HCT116 (cell line): ENCODE data around the gene ENTREP1. TPM values are rescaled to one million over a fixed set of nuclear protein-coding genes. Genes with fewer than 3 reads are reported as not detected.

ENCODE experiments used
- ATAC-seq: fragments of 200-7000 bp; cut with Tn5 transposase; 2 replicates; pipeline ENCODE4 v1.9.1; 2020; ENCODE audit warnings: mild to moderate bottlenecking, moderate library complexity
- BruUV-seq: library from RNA; stranded (reverse); fragments of 400-500 nt; replicated peaks from 2 replicates; lab custom pipeline; 2021; lab: Mats Ljungman, UMichigan
- CTCF ChIA-PET: fragments of 300-600 bp; sonication (Branson Sonifier 250); formaldehyde crosslinking; loops from one replicate; lab custom pipeline; 2021; ENCODE audit warnings: antibody characterized with exemption; lab: Charles Lee
- POLR2A ChIA-PET: fragments of 300-600, 350-600 bp; sonication (Branson Sonifier 250); formaldehyde crosslinking; loops from one replicate; lab custom pipeline; 2021; ENCODE audit warnings: antibody characterized with exemption; lab: Charles Lee
- RAD21 ChIA-PET, 2 experiments: fragments of 300-600 bp; sonication (Branson Sonifier 250); formaldehyde crosslinking; loops; one replicate each; lab custom pipeline; 2023; ENCODE audit warnings: low total read pairs in 2 of 2; ENCODE audit not compliant: uncharacterized antibody in 2 of 2, unreplicated experiment in 2 of 2, low non-redundant PET in 1 of 2; lab: Charles Lee
- DNase-seq: peaks from one replicate; pipeline ENCODE4 v3.0.0-alpha.2; 2010; ENCODE audit warnings: low read depth, low spot score
- H2AFZ ChIP-seq: fragments of 200-600 bp; shearing (Covaris generic), sonication (generic); 2 replicates; pipeline ENCODE4 v1.6.1; 2017; ENCODE audit warnings: low read depth, mixed run types, mixed read lengths, antibody characterized with exemption, low read length; ENCODE audit not compliant: poor library complexity, severe bottlenecking
- H3K27ac ChIP-seq: 2 replicates; pipeline ENCODE4 v1.5.1; 2012; ENCODE audit warnings: low read depth, low read length
- H3K27me3 ChIP-seq: fragments of 200-600 bp; sonication (generic); 2 replicates; pipeline ENCODE4 v1.6.1; 2016; ENCODE audit warnings: mixed run types, low read length, mixed read lengths; ENCODE audit not compliant: insufficient read depth
- H3K36me3 ChIP-seq, 2 experiments: fragments of 200-500 bp in 1 of 2; fragments of 200-600 bp in 1 of 2; sonication (Bioruptor generic) in 1 of 2; sonication (generic) in 1 of 2; 2 replicates each; pipeline versions ENCODE4 v1.5.1 to v1.6.1; 2014 to 2016; ENCODE audit warnings: low read length in 2 of 2, inconsistent platforms in 1 of 2, mixed read lengths in 1 of 2, mixed run types in 1 of 2; ENCODE audit not compliant: insufficient read depth in 2 of 2, control insufficient read depth in 1 of 2
- H3K4me1 ChIP-seq, 2 experiments: fragments of 200-600 bp in 1 of 2; sonication (generic) in 1 of 2; 2 replicates each; pipeline versions ENCODE4 v1.5.1 to v1.6.1; 2012 to 2017; ENCODE audit warnings: low read length in 2 of 2, inconsistent platforms in 1 of 2, mild to moderate bottlenecking in 1 of 2, mixed read lengths in 1 of 2, mixed run types in 1 of 2, moderate library complexity in 1 of 2; ENCODE audit not compliant: insufficient read depth in 2 of 2, control insufficient read depth in 1 of 2
- H3K4me2 ChIP-seq: fragments of 200-600 bp; sonication (generic); 2 replicates; pipeline ENCODE4 v1.6.1; 2017; ENCODE audit warnings: mixed run types, low read length, mixed read lengths
- H3K4me3 ChIP-seq, 2 experiments: fragments of 200-600 bp in 1 of 2; sonication (generic) in 1 of 2; replicated peaks in 1 of 2; 2 replicates each; pipeline ENCODE4 v1.5.1; 2011 to 2016; ENCODE audit warnings: low read length in 2 of 2, control low read depth in 1 of 2, low read depth in 1 of 2, mild to moderate bottlenecking in 1 of 2, mixed read lengths in 1 of 2, mixed run types in 1 of 2
- H3K79me2 ChIP-seq: fragments of 200-600 bp; sonication (generic); 2 replicates; pipeline ENCODE4 v1.6.1; 2017; ENCODE audit warnings: mild to moderate bottlenecking, mixed run types, low read length, moderate library complexity, mixed read lengths; ENCODE audit not compliant: insufficient read depth
- H3K9ac ChIP-seq: fragments of 200-600 bp; sonication (generic); 2 replicates; pipeline ENCODE4 v1.6.1; 2016; ENCODE audit warnings: low read length, mixed read lengths
- H3K9me2 ChIP-seq: fragments of 200-600 bp; sonication (generic), shearing (Covaris generic); 2 replicates; pipeline ENCODE4 v1.6.1; 2017; ENCODE audit warnings: mixed run types, mild to moderate bottlenecking, moderate library complexity; ENCODE audit not compliant: insufficient read depth
- H3K9me3 ChIP-seq, 2 experiments: fragments of 200-500 bp in 1 of 2; fragments of 200-600 bp in 1 of 2; sonication (Bioruptor generic) in 1 of 2; sonication (generic) in 1 of 2; 2 replicates each; pipeline ENCODE4 v1.6.1; 2014 to 2017; ENCODE audit warnings: low read length in 2 of 2, mixed read lengths in 2 of 2, inconsistent platforms in 1 of 2, low read depth in 1 of 2, mild to moderate bottlenecking in 1 of 2, mixed run types in 1 of 2, moderate library complexity in 1 of 2; ENCODE audit not compliant: control insufficient read depth in 1 of 2, insufficient read depth in 1 of 2
- H4K20me1 ChIP-seq: fragments of 200-600 bp; sonication (generic), shearing (Covaris generic); 2 replicates; pipeline ENCODE4 v1.6.1; 2017; ENCODE audit warnings: mixed run types, mild to moderate bottlenecking, moderate library complexity; ENCODE audit not compliant: insufficient read depth
- ATF3 ChIP-seq: IDR thresholded peaks from 2 replicates; pipeline ENCODE4 v1.6.1; 2012
- CTCF ChIP-seq, 3 experiments: fragments of 200-600 bp in 1 of 3; sonication (generic) in 1 of 3; IDR thresholded peaks in 2 of 3; conservative IDR thresholded peaks in 1 of 3; 2 replicates each; pipeline ENCODE4 v1.5.1; 2012 to 2017; ENCODE audit warnings: low read depth in 2 of 3, low read length in 2 of 3, antibody characterized with exemption in 1 of 3, borderline replicate concordance in 1 of 3, control low read depth in 1 of 3, mild to moderate bottlenecking in 1 of 3, mixed read lengths in 1 of 3, mixed run types in 1 of 3, moderate library complexity in 1 of 3; ENCODE audit not compliant: insufficient read depth in 1 of 3
- EGR1 ChIP-seq: IDR thresholded peaks from 2 replicates; pipeline ENCODE4 v1.6.1; 2012; ENCODE audit warnings: low read depth
- ELF1 ChIP-seq: IDR thresholded peaks from 2 replicates; pipeline ENCODE4 v1.6.1; 2012; ENCODE audit warnings: low read depth, borderline replicate concordance
- EZH2 ChIP-seq: fragments of 200-600 bp; sonication (generic); IDR thresholded peaks from 2 replicates; pipeline ENCODE4 v1.6.1; 2017; ENCODE audit warnings: antibody characterized with exemption, mixed run types
- EZH2phosphoT487 ChIP-seq: fragments of 200-600 bp; IDR thresholded peaks from 2 replicates; pipeline ENCODE4 v1.6.1; 2018; ENCODE audit warnings: antibody characterized with exemption, borderline replicate concordance
- FOSL1 ChIP-seq: IDR thresholded peaks from 2 replicates; pipeline ENCODE4 v1.6.1; 2012; ENCODE audit warnings: low read depth
- JUND ChIP-seq: IDR thresholded peaks from 2 replicates; pipeline ENCODE4 v1.6.1; 2012
- MAX ChIP-seq: IDR thresholded peaks from 2 replicates; pipeline ENCODE4 v1.6.1; 2012
- POLR2A ChIP-seq: IDR thresholded peaks from 2 replicates; pipeline ENCODE4 v1.7.0; 2011; ENCODE audit warnings: borderline replicate concordance; ENCODE audit not compliant: insufficient read depth, insufficient read length; ENCODE audit errors: extremely low read depth
- POLR2AphosphoS5 ChIP-seq: IDR thresholded peaks from 2 replicates; pipeline ENCODE4 v1.6.1; 2011; ENCODE audit warnings: mild to moderate bottlenecking, low read depth, low read length, moderate library complexity
- RAD21 ChIP-seq: IDR thresholded peaks from 2 replicates; pipeline ENCODE4 v1.6.1; 2012; ENCODE audit warnings: low read depth, mild to moderate bottlenecking
- REST ChIP-seq: IDR thresholded peaks from 2 replicates; pipeline ENCODE4 v1.6.1; 2012; ENCODE audit warnings: low read depth
- SP1 ChIP-seq: IDR thresholded peaks from 2 replicates; pipeline ENCODE4 v1.6.1; 2012; ENCODE audit warnings: low read depth
- SRF ChIP-seq: IDR thresholded peaks from 2 replicates; pipeline ENCODE4 v1.6.1; 2012; ENCODE audit warnings: low read depth
- TCF7L2 ChIP-seq: IDR thresholded peaks from 2 replicates; pipeline ENCODE4 v1.7.0; 2011; ENCODE audit warnings: borderline replicate concordance, inconsistent platforms; ENCODE audit not compliant: insufficient read depth, insufficient read length; ENCODE audit errors: extremely low read depth
- ZBTB33 ChIP-seq: IDR thresholded peaks from 2 replicates; pipeline ENCODE4 v1.6.1; 2011; ENCODE audit warnings: mild to moderate bottlenecking, low read length, moderate library complexity; ENCODE audit not compliant: insufficient replicate concordance; ENCODE audit errors: extremely low read depth
- ZFX ChIP-seq: fragments of 450-650 bp; IDR thresholded peaks from 2 replicates; pipeline ENCODE4 v1.6.1; 2017
- ZNF274 ChIP-seq: fragments of 200-500 bp; sonication (Bioruptor generic); IDR thresholded peaks from 2 replicates; pipeline ENCODE4 v1.6.1; 2014; ENCODE audit warnings: mild to moderate bottlenecking, low read depth, low read length, inconsistent platforms
- intact Hi-C: fragments of 100-400 bp; cut with micrococcal nuclease; formaldehyde crosslinking; loops from 2 replicates; pipeline ENCODE4 v1.10.0; 2022
- total RNA-seq: library from RNA; stranded (reverse); gene quantifications from one replicate; pipeline ENCODE4 v1.2.1, GENCODE V29; 2021; ENCODE audit not compliant: unreplicated experiment

Gene ENTREP1
- total RNA-seq, 1 experiment from 2014 or later: 1.1 TPM

GRCh38 chr9:69430206-69430605, 105.2 kb downstream of the ENTREP1 start:
- Histone ChIP-seq H3K4me2 (no peak overlapping the region), H3K79me2 (no peaks in the 10 kb centered on the region), H2AFZ (no peak overlapping the region), H3K4me1 (no peaks in the 10 kb centered on the region), H3K4me3 (no peak overlapping the region), H3K9ac (no peak overlapping the region), H3K9me2 (no peaks in the 10 kb centered on the region), H4K20me1 (no peaks in the 10 kb centered on the region), H3K9me3 (no peaks in the 10 kb centered on the region), H3K27ac (no peak overlapping the region), H3K27me3 (0 out of 2 replicates have a peak, but pooled peaks cover 5% of the 10 kb centered on the region), H3K36me3 (no peaks in the 10 kb centered on the region)
- DNase-seq: no peak
- RAD21 ChIA-PET: no interaction called here
- TF ChIP-seq SRF (no peak), ELF1 (no peak), SP1 (no peak), EZH2phosphoT487 (no peak), REST (no peak), RAD21 (no peak), ZFX (no peak), POLR2AphosphoS5 (no peak), CTCF (IDR thresholded peaks at IDR 0.05 in 2 of 3, conservative IDR thresholded peaks at IDR 0.05 in 1 of 3; ENCODE audit: borderline replicate concordance in 1 of 3, insufficient read depth in 1 of 3, low read depth in 2 of 3, low read length in 2 of 3) (no peak), ATF3 (no peak), MAX (no peak), JUND (no peak), ZBTB33 (no peak), EGR1 (no peak), EZH2 (no peak), FOSL1 (no peak), TCF7L2 (no peak), POLR2A (no peak), ZNF274 (no peak)
- POLR2A ChIA-PET: no interaction called here
- intact Hi-C loops: no loop called here
- CTCF ChIA-PET: no interaction called here
- no peak for ATAC-seq
- BruUV-seq: no TSS peak
